H1 (cell line): ENCODE measurements around the gene SLC38A2. TPM values are rescaled to one million over a fixed set of nuclear protein-coding genes. Genes with fewer than 3 reads are reported as not detected.

Experiments
- CTCF ChIA-PET: fragments of 300-600 bp; sonication (Branson Sonifier 250); formaldehyde crosslinking; loops from one replicate; lab custom pipeline; 2021; ENCODE audit not compliant: partially characterized antibody; lab: Charles Lee
- POLR2A ChIA-PET: fragments of 300-600 bp; sonication (Branson Sonifier 250); formaldehyde crosslinking; loops from one replicate; lab custom pipeline; 2021; ENCODE audit warnings: inconsistent platforms; ENCODE audit not compliant: partially characterized antibody; lab: Charles Lee
- DNase-seq, 2 experiments: peaks; one replicate each; pipeline versions ENCODE4 v3.0.0 to v3.0.0-alpha.2; 2010 to 2022; ENCODE audit warnings: low spot score in 2 of 2, low read depth in 1 of 2, mixed read lengths in 1 of 2
- FAIRE-seq: peaks from 2 replicates; lab custom pipeline; 2011; peaks lifted over from hg19 to GRCh38; lab: Jason Lieb, UNC
- H2AFZ ChIP-seq: 2 replicates; pipeline ENCODE4 v1.8.1; 2012; ENCODE audit warnings: low read length, inconsistent platforms
- H2AK5ac ChIP-seq: 2 replicates; pipeline ENCODE4 v1.6.1; 2013; ENCODE audit warnings: low read depth, low read length
- H2BK120ac ChIP-seq: replicated peaks from 2 replicates; pipeline ENCODE3; 2013; ENCODE audit warnings: low read depth, low read length, inconsistent platforms
- H2BK12ac ChIP-seq: 2 replicates; pipeline ENCODE4 v1.6.1; 2013; ENCODE audit warnings: low read depth, low read length
- H2BK15ac ChIP-seq: 2 replicates; pipeline ENCODE4 v1.6.1; 2013; ENCODE audit warnings: low read length
- H2BK20ac ChIP-seq: 2 replicates; pipeline ENCODE4 v1.6.1; 2013; ENCODE audit warnings: low read length
- H2BK5ac ChIP-seq: 2 replicates; pipeline ENCODE4 v1.6.1; 2013; ENCODE audit warnings: low read depth, low read length
- H3K14ac ChIP-seq: 2 replicates; pipeline ENCODE4 v1.6.1; 2013; ENCODE audit warnings: inconsistent platforms; ENCODE audit not compliant: insufficient read length
- H3K18ac ChIP-seq: 2 replicates; pipeline ENCODE4 v1.6.1; 2013; ENCODE audit warnings: low read length; ENCODE audit errors: extremely low read depth
- H3K23ac ChIP-seq: 2 replicates; pipeline ENCODE4 v1.6.1; 2013; ENCODE audit warnings: inconsistent platforms; ENCODE audit not compliant: insufficient read length
- H3K23me2 ChIP-seq: 2 replicates; pipeline ENCODE4 v1.6.1; 2013; ENCODE audit warnings: low read depth, low read length
- H3K27ac ChIP-seq: 2 replicates; pipeline ENCODE4 v1.6.1; 2011; ENCODE audit warnings: low read depth, low read length, inconsistent platforms
- H3K27me3 ChIP-seq, 4 experiments: replicated peaks in 1 of 4; 1 replicate in 1 of 4; 2 replicates in 3 of 4; pipeline versions ENCODE4 v1.6.1 to v1.8.1; 2011 to 2013; ENCODE audit warnings: low read length in 3 of 4, mild to moderate bottlenecking in 3 of 4, inconsistent platforms in 2 of 4, mixed read lengths in 2 of 4, moderate library complexity in 1 of 4; ENCODE audit not compliant: control insufficient read depth in 3 of 4, insufficient read depth in 3 of 4; ENCODE audit errors: extremely low read depth in 1 of 4
- H3K36me3 ChIP-seq, 4 experiments: 2 replicates each; pipeline versions ENCODE4 v1.6.1 to v1.8.1; 2011 to 2013; ENCODE audit warnings: mild to moderate bottlenecking in 4 of 4, low read length in 3 of 4, moderate library complexity in 2 of 4, control low read depth in 1 of 4, inconsistent platforms in 1 of 4; ENCODE audit not compliant: insufficient read depth in 4 of 4, control insufficient read depth in 2 of 4
- H3K4ac ChIP-seq: replicated peaks from 2 replicates; pipeline ENCODE3; 2013; ENCODE audit warnings: low read length, low read depth, mixed read lengths, inconsistent platforms; ENCODE audit not compliant: insufficient read length
- H3K4me1 ChIP-seq, 4 experiments: replicated peaks in 1 of 4; 1 replicate in 1 of 4; 2 replicates in 3 of 4; pipeline versions ENCODE4 v1.6.1 to v1.8.1; 2011 to 2013; ENCODE audit warnings: low read length in 3 of 4, inconsistent platforms in 2 of 4, mixed read lengths in 1 of 4; ENCODE audit not compliant: insufficient read depth in 4 of 4, control insufficient read depth in 3 of 4
- H3K4me2 ChIP-seq, 2 experiments: 2 replicates each; pipeline versions ENCODE4 v1.6.1 to v1.8.1; 2011 to 2013; ENCODE audit warnings: low read depth in 2 of 2, low read length in 2 of 2, control low read depth in 1 of 2, inconsistent platforms in 1 of 2, mild to moderate bottlenecking in 1 of 2; ENCODE audit not compliant: insufficient read depth in 1 of 2
- H3K4me3 ChIP-seq, 4 experiments: fragments of 200-600, 300-600 bp in 1 of 4; sonication (generic), shearing (Covaris generic), sonication (Bioruptor Twin) in 1 of 4; 2 replicates each; pipeline versions ENCODE4 v1.5.1 to v1.8.1; 2011 to 2016; ENCODE audit warnings: low read length in 4 of 4, low read depth in 3 of 4, control low read depth in 2 of 4, inconsistent platforms in 2 of 4, mild to moderate bottlenecking in 2 of 4, mixed read lengths in 1 of 4, moderate library complexity in 1 of 4; ENCODE audit not compliant: insufficient read depth in 2 of 4; ENCODE audit errors: extremely low read depth in 1 of 4
- H3K56ac ChIP-seq: replicated peaks from 2 replicates; pipeline ENCODE3; 2013; ENCODE audit warnings: low read depth, mild to moderate bottlenecking, mixed read lengths, low read length, inconsistent platforms; ENCODE audit not compliant: insufficient read length
- H3K79me1 ChIP-seq: 2 replicates; pipeline ENCODE4 v1.6.1; 2013; ENCODE audit warnings: low read depth, low read length, control low read depth
- H3K79me2 ChIP-seq, 2 experiments: 2 replicates each; pipeline versions ENCODE4 v1.6.1 to v1.8.1; 2012 to 2013; ENCODE audit warnings: low read length in 2 of 2, mild to moderate bottlenecking in 2 of 2, inconsistent platforms in 1 of 2; ENCODE audit not compliant: insufficient read depth in 2 of 2, control insufficient read depth in 1 of 2
- H3K9ac ChIP-seq, 4 experiments: replicated peaks in 1 of 4; 1 replicate in 1 of 4; 2 replicates in 3 of 4; pipeline versions ENCODE4 v1.6.1 to v1.8.1; 2011 to 2013; ENCODE audit warnings: low read depth in 3 of 4, low read length in 3 of 4, control low read depth in 2 of 4, mild to moderate bottlenecking in 2 of 4, moderate library complexity in 2 of 4, inconsistent platforms in 1 of 4; ENCODE audit errors: extremely low read depth in 1 of 4
- H3K9me3 ChIP-seq, 2 experiments: 2 replicates each; pipeline versions ENCODE4 v1.6.1 to v1.8.1; 2012 to 2013; ENCODE audit warnings: mild to moderate bottlenecking in 2 of 2, moderate library complexity in 2 of 2, control low read depth in 1 of 2, inconsistent platforms in 1 of 2, low read depth in 1 of 2, low read length in 1 of 2, mixed read lengths in 1 of 2; ENCODE audit not compliant: insufficient read depth in 2 of 2
- H4K20me1 ChIP-seq, 2 experiments: replicated peaks in 1 of 2; 2 replicates each; pipeline versions ENCODE3 to v1.8.1; 2011 to 2013; ENCODE audit warnings: inconsistent platforms in 2 of 2, low read length in 2 of 2, mild to moderate bottlenecking in 1 of 2; ENCODE audit not compliant: insufficient read depth in 2 of 2, control insufficient read depth in 1 of 2
- H4K5ac ChIP-seq: 2 replicates; pipeline ENCODE4 v1.6.1; 2013; ENCODE audit warnings: low read length, low read depth, mixed read lengths, inconsistent platforms; ENCODE audit not compliant: insufficient read length
- H4K8ac ChIP-seq: 2 replicates; pipeline ENCODE4 v1.8.0; 2013; ENCODE audit warnings: mild to moderate bottlenecking, moderate library complexity, low read length, inconsistent platforms; ENCODE audit not compliant: insufficient read depth; ENCODE audit errors: extremely low read depth
- H4K91ac ChIP-seq: replicated peaks from 2 replicates; pipeline ENCODE3; 2013; ENCODE audit warnings: low read length, mixed read lengths, inconsistent platforms; ENCODE audit not compliant: insufficient read length
- CBX5 ChIP-seq: fragments of 300-800, 300-1000 bp; sonication (generic); IDR thresholded peaks from 2 replicates; pipeline ENCODE4 v1.7.1; 2016; ENCODE audit warnings: antibody characterized with exemption, low read length, low read depth
- EP300 ChIP-seq, 2 experiments: IDR thresholded peaks; 1 replicate in 1 of 2; 2 replicates in 1 of 2; pipeline ENCODE4 v1.6.1; 2011 to 2012; ENCODE audit warnings: low read depth in 2 of 2, low read length in 2 of 2, mild to moderate bottlenecking in 2 of 2, borderline replicate concordance in 1 of 2, inconsistent platforms in 1 of 2, moderate library complexity in 1 of 2
- EZH2 ChIP-seq: fragments of 200-600 bp; sonication (generic); IDR thresholded peaks from 2 replicates; pipeline ENCODE4 v1.7.1; 2012; ENCODE audit warnings: low read depth, mild to moderate bottlenecking, moderate library complexity, low read length, inconsistent platforms; ENCODE audit not compliant: severe bottlenecking
- JUN ChIP-seq: IDR thresholded peaks from 2 replicates; pipeline ENCODE4 v1.6.1; 2011; ENCODE audit warnings: low read depth, mild to moderate bottlenecking, improper control_type of control experiment, low read length
- SUZ12 ChIP-seq: fragments of 200-600 bp; sonication (generic); IDR thresholded peaks from 2 replicates; pipeline ENCODE4 v1.6.1; 2012; ENCODE audit warnings: mild to moderate bottlenecking, inconsistent platforms, low read length, moderate library complexity, mixed read lengths
- TAF7 ChIP-seq: optimal IDR thresholded peaks from 2 replicates; pipeline ENCODE3; 2011; ENCODE audit warnings: low read depth, mild to moderate bottlenecking, inconsistent platforms, low read length, moderate library complexity, borderline replicate concordance
- whole genome bisulfite sequencing, 2 experiments: shearing (Covaris generic) in 1 of 2; methylation state at CpG; one replicate each; pipeline versions ENCODE4 v1.1.6 to v1.1.7; 2013 to 2015; ENCODE audit warnings: low lambda C conversion rate in 2 of 2, mixed read lengths in 2 of 2, inconsistent platforms in 1 of 2, low coverage in 1 of 2, missing lambda C conversion rate in 1 of 2; ENCODE audit not compliant: insufficient replicate concordance in 2 of 2, insufficient coverage in 1 of 2, insufficient read length in 1 of 2; ENCODE audit errors: extremely low coverage in 1 of 2, missing lambda C conversion rate in 1 of 2; 5-methylcytosine and 5-hydroxymethylcytosine counted together
- polyA plus RNA-seq, 7 experiments: library from polyadenylated mRNA; depleted of rRNA in 3 of 7; stranded (reverse) in 5 of 7; unstranded in 2 of 7; fragments of >200 nt in 5 of 7; fragments of 200-250 nt in 2 of 7; gene quantifications; 1 replicate in 5 of 7; 2 replicates in 1 of 7; 4 replicates in 1 of 7; pipeline versions ENCODE4 v1.2.1 to v1.2.3, GENCODE V29; 2011 to 2013; ENCODE audit warnings: missing spikeins in 2 of 7, mixed read lengths in 2 of 7
- total RNA-seq: library from RNA; stranded (reverse); fragmentation: NEBNext Ultra II Directional; extraction: Animal tissue kit (Norgen Biotek cat#: 25700); gene quantifications from 2 replicates; pipeline ENCODE4 v1.2.1, GENCODE V29; 2021
- TF ChIP-seq, protein P1 (sequence below): IDR thresholded peaks from 2 replicates; pipeline ENCODE4 v1.6.1; 2011; ENCODE audit warnings: low read length, improper control_type of control experiment

SLC38A2 gene
- total and polyA plus RNA-seq, 2 of the 8 experiments (the other 6 are each of a cell fraction or from before 2014, with no cell fraction given): 163 to 684 TPM

DNA sequence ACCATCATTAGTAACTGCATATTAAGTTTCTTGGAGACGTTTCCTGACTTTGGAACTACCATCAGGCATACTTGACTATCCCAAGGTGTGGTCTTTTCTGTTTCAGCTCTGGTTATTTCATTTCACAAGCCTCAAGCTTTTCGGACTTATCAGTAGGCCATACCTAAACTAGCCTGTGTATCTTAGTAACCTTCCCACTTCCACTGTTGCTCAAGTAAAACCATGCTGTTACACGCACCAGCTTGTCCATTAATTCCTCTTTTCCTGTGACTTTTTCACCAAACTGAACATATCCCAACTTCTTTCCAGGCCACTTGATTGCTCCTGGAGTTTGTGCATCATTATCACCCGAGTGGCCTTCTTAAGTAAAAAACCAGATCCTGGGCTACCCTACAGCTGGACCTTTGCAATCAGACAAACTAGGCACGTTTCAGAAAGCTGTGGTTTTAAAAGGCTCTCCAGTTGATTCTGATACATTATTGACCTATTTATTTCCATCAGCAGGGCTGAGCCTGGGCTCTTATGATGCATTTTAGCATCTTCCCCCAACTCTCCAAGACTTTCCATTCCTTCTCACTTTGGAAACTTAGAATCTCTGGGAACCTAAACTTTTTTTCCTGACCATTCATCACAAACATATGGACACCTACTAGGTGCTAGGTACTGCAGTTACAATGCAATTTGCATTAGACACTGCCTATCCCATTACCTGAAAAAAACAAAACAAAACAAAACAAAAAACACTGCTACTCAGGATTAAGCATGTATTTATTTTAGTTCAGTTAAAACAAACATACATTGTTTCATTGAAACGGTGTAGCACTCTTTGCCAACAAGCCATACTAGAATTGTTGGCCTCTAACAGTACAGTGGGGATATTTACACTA lies 14.9 kb downstream of the SLC38A2 start:
- H3K4me2 ChIP-seq: no peak overlapping the region
- no peak overlapping the region for H2BK20ac ChIP-seq
- H2BK5ac ChIP-seq: no peak overlapping the region
- no peaks in the 10 kb centered on the region for H3K79me2 ChIP-seq
- no peaks in the 10 kb centered on the region for H3K27me3 ChIP-seq
- H3K36me3 ChIP-seq: peaks cover 16 to 43% (median 34%) of the 10 kb centered on the region in 4 experiments
- H3K4me3 ChIP-seq: no peak overlapping the region
- no peak overlapping the region for H3K18ac ChIP-seq
- WGBS, 2 experiments: 59% methylated on average over 6 of the region's 6 CpGs; no CpG with 5 or more reads in 1 of the 2 experiments
- H3K23ac ChIP-seq: no peak overlapping the region
- H3K23me2 ChIP-seq: no peaks in the 10 kb centered on the region
- CTCF ChIA-PET: interaction anchor here (1.1 to 1.3 kb wide), 2 partner anchors 111 to 232 kb away, joined by 3 read pairs; no protein-coding TSS in a partner anchor
- no peak overlapping the region for H3K4ac ChIP-seq
- DNase-seq (no peak), FAIRE-seq (no peak)
- no peaks in the 10 kb centered on the region for H3K4me1 ChIP-seq
- no peak overlapping the region for H2AK5ac ChIP-seq
- no peak overlapping the region for H3K14ac ChIP-seq
- no peak overlapping the region for H3K9ac ChIP-seq
- POLR2A ChIA-PET: interaction anchor here (0.7 to 7.5 kb wide), 18 partner anchors 8 to 319 kb away, joined by 3 to 263 read pairs (median 4); partner anchors contain the start of genes SLC38A1 and SLC38A2
- no peaks in the 10 kb centered on the region for H3K79me1 ChIP-seq
- peaks cover 7 to 12% of the 10 kb centered on the region in 2 experiments for H4K20me1 ChIP-seq
- H3K27ac ChIP-seq: no peak overlapping the region; the same call in 1 of the 2 replicates
- no peak overlapping the region for H2BK120ac ChIP-seq
- no peak overlapping the region for H2BK15ac ChIP-seq
- H4K5ac ChIP-seq: no peak overlapping the region
- H3K56ac ChIP-seq: no peak overlapping the region
- H4K91ac ChIP-seq: no peak overlapping the region
- H4K8ac ChIP-seq: no peak overlapping the region
- no peak overlapping the region for H2BK12ac ChIP-seq
- no peaks in the 10 kb centered on the region for H3K9me3 ChIP-seq
- H2AFZ ChIP-seq: no peak overlapping the region
- TF ChIP-seq EP300 (IDR thresholded peaks at IDR 0.05; ENCODE audit: borderline replicate concordance in 1 of 2, low read depth in 2 of 2, low read length in 2 of 2): no peak
- no peak for TF ChIP-seq TAF7
- no peak for TF ChIP-seq SUZ12
- TF ChIP-seq EZH2: no peak
- TF ChIP-seq, protein P1, sequence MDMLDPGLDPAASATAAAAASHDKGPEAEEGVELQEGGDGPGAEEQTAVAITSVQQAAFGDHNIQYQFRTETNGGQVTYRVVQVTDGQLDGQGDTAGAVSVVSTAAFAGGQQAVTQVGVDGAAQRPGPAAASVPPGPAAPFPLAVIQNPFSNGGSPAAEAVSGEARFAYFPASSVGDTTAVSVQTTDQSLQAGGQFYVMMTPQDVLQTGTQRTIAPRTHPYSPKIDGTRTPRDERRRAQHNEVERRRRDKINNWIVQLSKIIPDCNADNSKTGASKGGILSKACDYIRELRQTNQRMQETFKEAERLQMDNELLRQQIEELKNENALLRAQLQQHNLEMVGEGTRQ: no peak
- TF ChIP-seq CBX5: no peak
- no peak for TF ChIP-seq JUN
